ENCODE measurements around the gene PPM1L. TPM values are rescaled to one million over a fixed set of nuclear protein-coding genes. Genes with fewer than 3 reads are reported as not detected.

Gene PPM1L
- total RNA-seq, 4 donors from 2014 or later = 30.8 to 88.1 (median 52.7) TPM

DNA sequence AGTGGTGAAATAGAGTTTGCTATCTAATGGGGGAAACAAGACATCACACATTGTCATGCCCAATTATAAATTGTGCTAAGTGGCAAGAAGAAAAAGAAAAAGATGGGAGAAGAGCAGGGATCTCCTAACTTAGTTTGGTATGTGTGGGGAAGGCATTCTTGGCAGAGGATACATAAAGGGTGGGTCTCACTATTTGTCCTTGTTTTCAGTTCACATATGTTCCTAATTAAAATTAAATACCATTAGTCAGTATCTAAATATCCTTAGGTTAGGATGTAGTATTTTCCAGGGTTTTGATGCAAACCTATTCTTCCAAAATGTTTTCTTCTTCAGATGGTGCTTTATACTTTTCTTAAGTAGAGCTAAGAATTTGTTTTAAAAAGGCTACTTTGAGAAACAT is 175.4 kb downstream of the PPM1L start:
- TF ChIP-seq POLR2AphosphoS5 (IDR thresholded peaks at IDR 0.05) (no peak), CTCF (IDR thresholded peaks at IDR 0.05) (no peak), POLR2A (IDR thresholded peaks at IDR 0.05; ENCODE audit: low read depth) (no peak)
- Histone ChIP-seq H3K4me1 (peaks cover 0 to 29% (median 24%) of the 10 kb centered on the region in 4 donors), H3K9me3 (no peaks in the 10 kb centered on the region), H3K27ac (replicated peaks in 1 of 4) (no peak overlapping the region), H3K27me3 (no peaks in the 10 kb centered on the region), H3K4me3 (no peak overlapping the region), H3K36me3 (no peaks in the 10 kb centered on the region)
- DNase-seq (ENCODE audit: extremely low spot score) = no peak
- intact Hi-C loops (cut with DNase I) = no loop called here

DNA sequence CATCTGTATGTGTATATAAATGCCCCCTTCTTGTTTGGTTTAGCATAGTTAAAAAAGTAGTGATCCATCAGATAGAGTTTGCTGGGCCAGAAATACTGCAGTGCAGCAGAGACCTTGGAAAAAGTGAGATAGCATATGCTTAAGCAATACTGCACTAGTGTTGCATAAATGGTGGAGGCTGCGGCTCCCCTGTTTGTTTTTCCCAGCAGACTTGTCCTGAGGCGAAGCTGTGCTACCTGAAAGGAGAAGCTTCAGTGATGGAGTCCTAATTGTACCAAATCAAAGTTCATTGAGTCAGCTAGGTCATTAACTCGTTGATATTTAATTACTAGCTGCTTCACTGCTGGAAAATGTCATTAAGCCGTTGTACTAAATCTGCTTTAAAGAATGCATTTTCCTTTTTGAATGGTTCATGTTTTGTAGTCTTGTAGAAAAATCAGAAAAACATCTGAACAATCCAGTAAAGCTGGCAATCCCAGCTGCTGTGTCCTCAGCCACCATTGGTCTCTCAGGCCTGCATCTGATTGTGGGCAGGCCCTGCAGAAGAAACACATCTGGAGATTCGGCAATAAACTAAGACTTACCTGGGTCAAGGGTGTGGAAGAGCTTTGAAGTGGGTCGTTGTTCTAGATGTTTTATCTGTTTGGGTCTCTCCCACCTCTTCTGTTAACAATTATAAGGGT is 179.5 kb downstream of the PPM1L start:
- intact Hi-C loops (cut with DNase I) = no loop called here
- no peak overlapping the region for H3K27ac ChIP-seq (replicated peaks in 1 of 4)
- TF ChIP-seq CTCF (IDR thresholded peaks at IDR 0.05) = no peak
- no peak for TF ChIP-seq EP300 (IDR thresholded peaks at IDR 0.05)
- TF ChIP-seq POLR2A (IDR thresholded peaks at IDR 0.05; ENCODE audit: low read depth) = no peak
- TF ChIP-seq POLR2AphosphoS5 (IDR thresholded peaks at IDR 0.05) = no peak
- H3K36me3 ChIP-seq = no peaks in the 10 kb centered on the region
- 91% methylated on average over 6 of the region's 6 CpGs for WGBS
- no peaks in the 10 kb centered on the region for H3K9me3 ChIP-seq
- H3K4me3 ChIP-seq = no peak overlapping the region
- DNase-seq (ENCODE audit: extremely low spot score) = no peak
- H3K27me3 ChIP-seq = no peaks in the 10 kb centered on the region
- H3K4me1 ChIP-seq = peaks cover 0 to 11% (median 5%) of the 10 kb centered on the region in 4 donors

GRCh38 chr3:160941885-160942494 is 186.0 kb downstream of the PPM1L start:
- TF ChIP-seq POLR2AphosphoS5 (IDR thresholded peaks at IDR 0.05) (no peak), CTCF (IDR thresholded peaks at IDR 0.05) (peak; percentile 87 to 93 (median 91)), POLR2A (IDR thresholded peaks at IDR 0.05; ENCODE audit: low read depth) (no peak), EP300 (IDR thresholded peaks at IDR 0.05) (no peak)
- intact Hi-C loops (cut with DNase I) = loop anchor here (2.0 to 5.0 kb wide), 2 partner anchors 185 to 233 kb away; partner anchors contain the start of gene PPM1L
- H3K27ac ChIP-seq (replicated peaks in 1 of 4) = no peak overlapping the region
- no peaks in the 10 kb centered on the region for H3K36me3 ChIP-seq
- no peaks in the 10 kb centered on the region for H3K27me3 ChIP-seq
- H3K4me1 ChIP-seq = no peaks in the 10 kb centered on the region
- H3K4me3 ChIP-seq = no peak overlapping the region
- 30% methylated on average over 5 of the region's 5 CpGs for WGBS
- H3K9me3 ChIP-seq = no peaks in the 10 kb centered on the region
- DNase-seq (ENCODE audit: extremely low spot score) = peak; percentile 94

GRCh38 chr3:160943996-160944395 is 188.0 kb downstream of the PPM1L start:
- 62% methylated on average over 1 of the region's 1 CpG for WGBS
- H3K4me1 ChIP-seq = peaks cover 0 to 4% (median 0%) of the 10 kb centered on the region in 4 donors
- no peak overlapping the region for H3K4me3 ChIP-seq
- no peak for TF ChIP-seq POLR2A (IDR thresholded peaks at IDR 0.05; ENCODE audit: low read depth)
- no peak for TF ChIP-seq CTCF (IDR thresholded peaks at IDR 0.05)
- no peak for TF ChIP-seq POLR2AphosphoS5 (IDR thresholded peaks at IDR 0.05)
- no peak for TF ChIP-seq EP300 (IDR thresholded peaks at IDR 0.05)
- H3K27me3 ChIP-seq = no peaks in the 10 kb centered on the region
- no peaks in the 10 kb centered on the region for H3K36me3 ChIP-seq
- no peak overlapping the region for H3K27ac ChIP-seq (replicated peaks in 1 of 4)
- intact Hi-C loops (cut with DNase I) = loop anchor here (2.0 to 5.0 kb wide), 2 partner anchors 187 to 235 kb away; partner anchors contain the start of gene PPM1L
- DNase-seq (ENCODE audit: extremely low spot score) = no peak
- no peaks in the 10 kb centered on the region for H3K9me3 ChIP-seq
